EL (cell line): ENCODE results near the gene NOX4.

ENCODE experiments used
- DNase-seq: peaks from one replicate; pipeline ENCODE4 v3.0.0-alpha.2; 2016

NOX4 gene

DNA sequence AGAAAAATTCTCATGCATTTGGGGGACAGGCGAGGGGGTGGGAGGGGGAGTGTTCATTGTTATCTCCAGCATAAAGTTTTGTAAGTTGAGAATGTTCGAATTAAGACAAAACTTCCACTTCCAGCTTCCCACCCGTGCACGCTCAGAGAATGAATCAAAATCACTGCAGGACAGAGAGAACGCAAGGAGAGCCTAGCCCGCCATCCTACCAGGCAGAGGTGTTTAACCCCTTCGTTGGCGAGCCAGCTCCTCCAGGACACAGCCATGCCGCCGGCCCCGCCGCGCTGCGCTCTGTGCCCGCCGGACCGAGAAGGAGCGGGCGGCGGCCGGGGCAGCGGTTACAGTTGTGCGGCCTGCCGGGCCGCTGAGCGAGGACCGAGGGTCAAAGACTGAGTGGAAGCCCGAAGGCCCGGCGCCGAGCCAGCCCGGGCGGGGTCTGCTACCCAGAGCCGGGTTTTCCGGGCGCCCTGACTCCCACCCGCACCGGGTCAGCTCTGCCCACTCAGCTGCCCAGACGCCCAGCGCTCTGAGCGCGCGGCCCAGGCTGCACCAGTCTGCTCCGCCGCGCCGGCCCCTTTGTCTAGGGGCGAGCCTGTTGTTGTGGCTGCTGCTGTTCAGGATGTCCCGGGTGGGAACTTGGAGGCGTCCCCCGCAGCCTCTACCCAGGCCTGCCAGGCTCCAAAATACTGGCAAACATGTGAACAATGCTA is at the start of gene NOX4:
TSS of gene NOX4 (minus strand) at position 395 of the 710 bp plus-strand sequence. CDS start at position 266, 129 bp downstream.
- peak; percentile 35 for DNase-seq

DNA sequence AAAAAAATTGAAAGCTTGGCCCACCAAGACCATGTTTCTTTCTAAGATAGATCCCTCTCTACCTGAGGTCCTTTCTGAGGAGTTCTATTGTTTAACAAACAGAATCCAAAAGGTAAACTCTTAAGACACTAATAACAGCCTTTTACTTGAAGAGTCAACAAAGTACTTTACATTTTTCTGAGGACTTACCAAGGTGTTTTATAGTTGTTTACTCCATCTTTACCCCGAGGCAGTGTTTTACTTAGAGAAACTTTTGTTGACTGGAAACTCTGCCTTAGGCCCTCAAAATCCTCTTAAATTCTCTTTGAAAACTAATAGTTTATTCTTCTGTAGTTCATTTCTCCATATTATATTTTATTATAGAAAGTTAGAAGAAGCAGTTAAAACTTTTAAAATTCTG is 49.7 kb upstream of the NOX4 start:
- no peak for DNase-seq

- no peak for DNase-seq
Observed at GRCh38 chr11:89537936-89538335, 46.8 kb upstream of the NOX4 start.

DNA sequence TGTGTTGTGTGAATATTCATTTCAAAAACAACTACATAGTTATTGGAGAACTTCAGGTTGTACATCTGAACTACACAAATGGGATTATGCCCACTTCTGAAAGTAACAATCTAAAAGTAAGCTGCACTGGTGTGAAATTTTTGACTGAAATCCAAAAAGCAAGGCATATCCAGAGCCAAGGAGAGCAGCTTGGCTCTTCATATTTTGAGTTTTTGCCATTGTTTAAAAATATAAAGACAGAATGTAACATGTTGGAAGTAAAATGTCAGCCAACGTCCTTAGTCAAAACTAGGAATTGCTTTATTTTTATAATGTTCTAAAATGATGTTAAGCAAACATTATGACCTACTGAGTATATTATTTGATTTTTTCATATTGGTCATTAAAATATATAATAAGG is 45.8 kb upstream of the NOX4 start:
- no peak for DNase-seq

- DNase-seq: no peak
Observed at GRCh38 chr11:89535221-89535620, 44.0 kb upstream of the NOX4 start.

DNA sequence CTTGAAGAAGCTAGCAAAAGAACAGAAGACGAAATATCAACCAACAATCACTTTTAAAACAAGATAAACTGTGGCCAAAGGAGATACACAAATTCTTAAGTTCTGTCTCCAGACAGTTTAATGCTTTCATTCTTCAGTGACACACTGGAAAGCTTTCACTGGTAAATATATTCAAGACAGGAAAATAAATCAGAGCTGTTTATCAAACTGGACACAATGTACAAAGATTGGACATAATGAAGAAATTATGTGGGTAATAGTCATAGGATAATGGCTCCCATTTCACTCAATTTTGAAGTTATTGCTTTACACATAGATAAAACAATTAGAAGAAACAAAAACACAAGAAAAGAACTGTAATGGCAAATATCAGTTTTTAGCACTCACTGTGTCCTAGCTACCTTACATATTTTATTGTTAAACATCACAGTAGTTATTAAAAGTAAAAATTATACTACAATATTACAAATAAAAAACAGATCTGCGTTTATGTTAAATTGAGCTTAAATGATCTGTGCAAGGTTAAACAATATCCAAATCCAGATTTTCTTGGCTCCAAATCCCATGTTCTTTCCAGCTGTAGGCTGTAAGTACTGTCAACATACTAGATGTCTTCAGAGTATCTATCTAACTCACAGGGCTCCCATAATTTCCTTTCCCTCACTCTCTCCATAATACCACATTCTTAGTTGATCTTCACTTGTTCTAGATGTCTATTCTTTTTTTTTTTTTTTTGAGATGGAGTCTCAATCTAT is 38.6 kb upstream of the NOX4 start:
- DNase-seq: no peak

DNA sequence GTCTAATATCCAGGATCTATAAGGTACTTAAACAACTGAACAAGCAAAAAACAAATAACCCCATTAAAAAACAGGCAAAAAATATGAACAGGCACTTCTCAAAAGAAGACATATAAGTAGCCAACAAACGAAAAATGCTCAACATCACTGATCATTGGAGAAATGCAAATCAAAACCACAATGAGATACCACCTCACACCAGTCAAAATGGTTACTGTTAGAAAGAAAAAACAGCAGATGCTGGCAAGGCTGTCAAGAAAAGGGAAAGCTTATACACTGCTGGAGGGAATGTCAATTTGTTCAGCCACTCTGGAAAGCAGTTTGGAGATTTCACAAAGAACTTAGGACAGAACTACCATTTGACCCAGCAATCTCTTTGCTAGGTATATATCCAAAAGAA is 30.6 kb upstream of the NOX4 start:
- DNase-seq: no peak

DNA sequence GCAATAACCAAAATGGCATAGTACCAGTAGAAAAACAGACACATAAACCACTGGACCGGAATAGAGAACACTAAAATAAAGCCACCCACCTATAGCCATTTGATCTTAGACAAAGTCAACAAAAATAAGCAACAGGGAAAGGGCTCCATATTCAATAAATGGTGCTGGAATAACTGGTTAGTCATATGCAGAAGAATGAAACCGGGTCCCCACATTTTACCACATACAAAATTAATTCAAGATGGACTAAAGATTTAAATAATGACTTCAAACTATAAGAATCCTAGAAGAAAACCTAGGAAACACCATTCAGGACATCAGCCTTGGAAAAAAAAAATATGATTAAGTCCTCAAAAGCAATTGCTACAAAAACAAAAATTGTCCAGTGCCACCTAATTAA is 30.1 kb upstream of the NOX4 start:
- peak; percentile 3 for DNase-seq

DNA sequence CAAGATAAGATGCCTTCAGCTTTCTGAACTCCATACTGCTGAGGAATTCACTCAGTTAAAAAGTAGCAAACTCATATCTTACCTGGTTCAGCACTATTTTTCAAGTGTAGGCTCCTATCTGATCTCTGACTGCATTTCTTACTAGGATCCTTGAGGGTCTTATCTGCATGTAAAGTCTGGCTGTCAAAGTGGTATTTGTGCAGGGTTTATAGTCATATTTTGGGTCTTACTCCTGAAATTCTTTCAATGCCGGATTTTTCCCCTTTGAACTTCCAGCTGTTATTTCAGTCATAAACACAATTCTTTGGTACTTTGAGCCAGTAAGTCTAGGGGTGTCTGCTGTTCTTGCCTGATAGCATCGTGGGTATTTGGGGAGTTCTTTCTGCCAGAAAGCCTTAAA is 25.3 kb upstream of the NOX4 start:
- DNase-seq: no peak

DNA sequence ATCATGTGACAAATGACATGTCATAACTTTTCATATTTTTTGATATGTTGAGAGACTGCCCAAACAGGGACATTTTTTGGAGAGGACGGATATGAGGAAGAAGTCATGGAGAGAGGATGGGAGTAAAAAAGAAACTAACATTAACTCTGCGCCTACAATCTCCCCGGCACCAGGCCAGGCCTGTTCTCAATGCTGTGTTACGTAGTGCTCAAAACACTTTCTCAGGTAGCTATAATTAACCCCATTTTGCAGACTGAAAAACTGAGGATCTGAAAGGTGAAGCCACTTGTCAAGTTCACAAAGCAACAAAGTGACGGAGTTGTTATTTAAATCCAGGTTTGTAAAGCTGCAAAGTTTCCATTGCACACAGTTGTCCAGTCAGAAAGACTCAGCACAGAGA is 17.4 kb upstream of the NOX4 start:
- no peak for DNase-seq

DNA sequence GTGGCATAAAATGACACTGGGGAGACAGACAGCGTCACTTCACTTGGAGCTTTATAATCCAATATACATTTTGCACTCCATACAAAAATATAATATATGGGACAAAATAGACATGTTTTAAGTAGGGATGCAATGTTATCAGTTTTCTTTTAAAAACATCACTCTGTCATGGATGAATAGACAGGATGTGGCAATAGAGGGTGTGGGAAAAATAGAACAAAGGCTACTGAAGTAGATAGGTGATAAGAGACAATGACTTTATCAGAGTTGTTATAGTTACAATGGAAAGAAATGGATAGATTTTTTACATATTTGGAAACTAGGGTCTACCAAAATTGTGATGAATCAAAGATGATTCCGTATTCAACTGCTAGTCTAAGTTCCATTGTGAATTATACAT is 13.1 kb upstream of the NOX4 start:
- DNase-seq: no peak

DNA sequence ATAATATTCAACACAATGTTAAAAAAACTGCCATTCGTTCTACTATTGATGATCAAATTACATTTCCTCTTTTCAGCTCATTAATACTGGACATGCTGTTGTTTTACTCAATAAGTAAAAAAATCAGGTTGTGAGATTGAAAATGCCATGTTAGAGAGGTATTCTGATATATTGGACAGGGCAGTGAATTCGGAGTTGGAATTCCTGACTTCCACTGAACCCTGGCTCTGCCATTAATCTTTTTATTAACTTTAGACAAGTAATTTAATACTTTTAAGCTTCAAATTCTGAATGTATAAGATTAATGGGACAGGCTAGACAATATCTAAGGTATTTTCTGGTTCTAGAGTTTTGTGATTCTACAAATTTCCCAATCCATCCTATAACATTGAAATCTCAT is 12.2 kb upstream of the NOX4 start:
- DNase-seq: no peak

- no peak for DNase-seq
Observed at GRCh38 chr11:89502301-89502700, 11.1 kb upstream of the NOX4 start.

- no peak for DNase-seq
Observed at GRCh38 chr11:89500336-89500735, 9.2 kb upstream of the NOX4 start.

DNA sequence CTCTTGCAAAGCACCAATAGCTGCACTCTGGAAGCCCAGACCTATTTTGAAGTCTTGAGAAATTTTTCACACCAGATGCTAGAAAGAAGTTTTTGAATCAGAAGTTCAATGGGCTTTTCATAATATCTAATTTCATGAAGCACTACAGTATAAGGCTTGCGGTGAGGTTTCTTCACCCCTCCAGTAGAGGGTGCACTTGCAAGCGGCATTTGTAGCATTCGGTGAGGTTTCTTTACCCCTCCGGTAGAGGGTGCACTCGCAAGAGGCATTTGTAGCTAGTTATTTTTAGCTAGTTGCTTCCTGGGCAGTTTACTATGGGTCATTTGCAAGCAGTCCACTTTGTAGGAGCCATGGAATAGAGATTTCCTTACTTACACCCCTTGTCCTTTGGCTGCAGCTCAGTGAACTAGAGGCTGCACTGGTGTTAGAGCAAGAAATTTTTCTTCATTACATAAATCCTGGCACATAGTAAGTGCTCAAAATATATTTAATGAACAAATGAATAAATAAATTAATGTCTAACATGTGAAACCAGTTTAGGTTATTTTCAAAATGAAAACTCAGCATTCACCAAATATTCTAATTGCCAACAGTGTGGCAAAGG is 7.8 kb upstream of the NOX4 start:
- DNase-seq: no peak

GRCh38 chr11:89495951-89496350 is 4.8 kb upstream of the NOX4 start:
- peak; percentile 80 for DNase-seq

DNA sequence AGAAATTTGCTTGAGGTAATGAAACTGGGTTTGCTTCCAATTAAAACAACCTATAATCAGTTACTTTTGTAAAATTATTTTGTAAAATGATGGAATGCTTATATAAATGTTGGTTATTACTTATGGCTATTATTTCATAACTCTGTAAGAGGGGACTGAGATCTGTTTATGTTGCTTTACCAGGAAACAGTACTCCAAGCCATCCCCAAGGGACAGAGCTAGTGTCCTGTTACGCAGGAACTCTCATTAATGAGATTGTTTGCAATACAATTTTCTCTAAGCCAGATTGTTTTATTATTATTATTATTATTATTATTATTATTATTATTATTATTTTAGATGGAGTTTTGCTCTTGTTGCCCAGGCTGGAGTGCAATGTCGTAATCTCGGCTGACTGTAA is 2.3 kb upstream of the NOX4 start:
- DNase-seq: no peak

GRCh38 chr11:89490602-89490980 is 584 bp downstream of the NOX4 start:
- no peak for DNase-seq

DNA sequence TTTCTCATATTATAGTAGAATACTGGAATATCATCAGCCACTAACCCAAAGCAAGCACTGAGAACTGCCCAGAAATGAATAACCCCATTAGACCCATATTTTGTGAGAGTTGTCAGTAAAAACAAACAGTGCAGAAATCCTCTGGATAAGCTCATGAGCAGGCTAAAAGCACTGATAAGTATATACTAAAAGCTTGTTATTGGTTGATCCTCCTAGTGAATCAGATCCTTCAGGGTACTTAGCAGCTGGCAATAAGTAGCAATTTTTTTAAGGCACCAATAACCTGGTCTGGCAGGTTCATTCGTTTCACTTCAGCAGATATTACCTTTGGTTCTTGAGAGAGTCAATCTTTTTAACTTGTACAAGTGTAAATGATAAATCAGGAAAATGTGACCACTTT is 1.2 kb downstream of the NOX4 start:
- peak; percentile 1 for DNase-seq

- DNase-seq: peak; percentile 32
Observed at GRCh38 chr11:89487016-89487415, 4.2 kb downstream of the NOX4 start.

DNA sequence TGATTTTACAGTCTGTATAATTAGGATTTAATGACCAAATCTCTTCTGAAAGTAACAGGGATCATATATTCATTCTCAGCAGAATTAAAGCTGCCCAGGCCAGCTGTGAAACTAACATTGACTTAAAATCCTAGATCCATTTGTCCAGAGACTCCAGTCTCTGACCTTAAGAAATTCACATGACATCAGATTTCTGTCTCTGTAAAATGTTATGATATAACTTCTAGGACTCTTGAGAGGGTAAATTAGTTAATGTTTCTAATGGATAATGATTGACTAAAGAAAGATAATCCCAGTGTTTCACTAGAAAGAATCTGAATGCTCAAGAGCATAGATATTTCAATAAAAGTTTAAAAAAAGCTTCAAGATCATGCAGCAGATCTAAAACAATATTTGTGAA is 6.3 kb downstream of the NOX4 start:
- DNase-seq: no peak

DNA sequence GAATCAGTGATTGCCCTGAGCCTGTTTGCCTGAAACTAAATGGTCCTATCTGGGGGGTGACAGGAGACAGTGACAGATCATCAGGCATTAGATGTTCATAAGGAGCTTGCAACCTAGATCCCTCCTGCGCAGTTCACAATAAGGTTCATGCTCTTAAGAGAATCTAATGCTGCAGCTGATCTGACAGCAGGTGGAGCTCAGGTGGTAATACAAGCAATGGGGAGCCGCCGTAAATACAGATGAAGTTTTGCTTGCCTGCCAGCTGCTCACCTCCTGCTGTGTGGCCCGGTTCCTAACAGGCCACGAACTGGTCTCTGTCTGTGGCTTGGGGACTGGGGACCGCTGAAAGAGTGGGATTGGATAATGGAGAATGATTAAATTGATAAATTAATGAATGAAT is 14.0 kb downstream of the NOX4 start:
- no peak for DNase-seq

DNA sequence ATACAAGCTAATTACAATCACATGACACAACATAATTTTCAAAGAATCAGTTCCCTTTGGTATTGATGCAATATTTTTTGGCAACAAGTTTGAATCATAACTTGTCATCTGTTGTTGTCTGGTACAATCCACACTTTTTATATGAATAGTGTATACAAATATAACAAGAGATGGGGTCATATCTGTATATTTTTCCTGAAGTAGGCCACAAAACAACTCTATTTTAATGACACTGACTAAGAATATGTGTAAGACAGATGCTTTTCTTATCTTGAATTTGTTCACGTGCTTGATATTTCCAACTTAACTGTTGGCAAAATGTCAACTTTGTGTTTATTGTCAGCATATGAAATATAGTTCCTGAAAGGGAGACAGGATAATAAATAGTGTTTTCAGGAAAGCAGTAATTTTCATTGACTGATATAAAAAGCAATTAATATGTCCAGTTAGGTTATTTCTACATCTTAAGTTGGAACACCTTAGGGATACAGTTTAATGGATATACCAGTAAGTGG is 27.9 kb downstream of the NOX4 start:
- no peak for DNase-seq

- DNase-seq: no peak
Observed at GRCh38 chr11:89458716-89459115, 32.5 kb downstream of the NOX4 start.
